ENCODE data around the gene IL32. TPM values are rescaled to one million over a fixed set of nuclear protein-coding genes. Genes with fewer than 3 reads are reported as not detected.
A peak's percentile ranks its signal among the peaks of the same experiment; 100 is the strongest.

IL32 gene
- total RNA-seq, 1 experiment from 2014 or later, result 4.7 TPM

DNA sequence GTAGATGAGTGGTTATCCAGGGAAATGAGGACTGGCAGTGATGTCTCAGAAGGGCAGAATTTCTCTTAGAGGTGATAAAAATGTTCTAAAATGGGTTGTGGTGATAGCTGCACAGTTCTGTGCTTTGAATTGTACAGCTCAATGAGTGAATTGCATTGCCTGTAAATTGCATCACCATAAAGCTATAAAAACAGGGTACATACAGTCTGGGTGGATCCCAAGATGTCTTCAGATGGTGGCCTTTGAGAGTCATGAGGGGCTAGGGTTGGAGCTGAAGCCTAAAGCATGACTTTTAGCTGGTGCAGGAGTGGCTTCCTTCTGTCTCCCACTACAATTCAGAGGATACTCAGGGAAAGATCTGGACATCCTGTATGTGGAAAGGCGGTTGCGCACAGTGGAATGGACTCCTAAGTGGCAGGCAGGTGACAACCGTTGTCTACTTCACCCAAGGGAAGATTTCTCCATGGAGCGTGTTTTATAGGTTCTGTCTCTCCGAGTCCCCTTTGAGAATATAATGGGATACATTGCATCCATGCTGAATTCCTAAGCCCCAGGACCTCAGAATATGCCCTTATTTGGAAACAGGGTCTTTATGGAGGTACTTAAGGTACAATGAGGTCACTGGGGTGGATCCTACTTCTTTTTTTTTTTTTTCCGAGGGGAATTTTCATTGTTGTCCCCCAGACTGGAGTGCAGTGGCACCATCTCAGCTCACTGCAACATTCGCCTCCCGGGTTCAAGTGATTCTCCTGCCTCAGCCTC lies 1.6 kb upstream of the IL32 start:
- Mint-ChIP-seq H3K4me3 (no peak overlapping the region), H3K27me3 (ENCODE audit: low read depth) (peaks cover 3% of the 10 kb centered on the region; the same call in 1 of the 2 replicates), H3K27ac (no peak overlapping the region), H3K36me3 (no peaks in the 10 kb centered on the region), H3K9me3 (no peaks in the 10 kb centered on the region), H3K4me1 (peaks cover 29% of the 10 kb centered on the region)
- TF ChIP-seq, protein P1, sequence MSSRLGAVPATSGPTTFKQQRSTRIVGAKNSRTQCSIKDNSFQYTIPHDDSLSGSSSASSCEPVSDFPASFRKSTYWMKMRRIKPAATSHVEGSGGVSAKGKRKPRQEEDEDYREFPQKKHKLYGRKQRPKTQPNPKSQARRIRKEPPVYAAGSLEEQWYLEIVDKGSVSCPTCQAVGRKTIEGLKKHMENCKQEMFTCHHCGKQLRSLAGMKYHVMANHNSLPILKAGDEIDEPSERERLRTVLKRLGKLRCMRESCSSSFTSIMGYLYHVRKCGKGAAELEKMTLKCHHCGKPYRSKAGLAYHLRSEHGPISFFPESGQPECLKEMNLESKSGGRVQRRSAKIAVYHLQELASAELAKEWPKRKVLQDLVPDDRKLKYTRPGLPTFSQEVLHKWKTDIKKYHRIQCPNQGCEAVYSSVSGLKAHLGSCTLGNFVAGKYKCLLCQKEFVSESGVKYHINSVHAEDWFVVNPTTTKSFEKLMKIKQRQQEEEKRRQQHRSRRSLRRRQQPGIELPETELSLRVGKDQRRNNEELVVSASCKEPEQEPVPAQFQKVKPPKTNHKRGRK (CRISPR knock-in tag; IDR thresholded peaks at IDR 0.05; ENCODE audit: borderline replicate concordance), result no peak
- TF ChIP-seq JUN (CRISPR knock-in tag; IDR thresholded peaks at IDR 0.05), result no peak
- TF ChIP-seq ZNF396 (CRISPR knock-in tag; IDR thresholded peaks at IDR 0.05; ENCODE audit: borderline replicate concordance), result no peak
- TF ChIP-seq, protein P2, sequence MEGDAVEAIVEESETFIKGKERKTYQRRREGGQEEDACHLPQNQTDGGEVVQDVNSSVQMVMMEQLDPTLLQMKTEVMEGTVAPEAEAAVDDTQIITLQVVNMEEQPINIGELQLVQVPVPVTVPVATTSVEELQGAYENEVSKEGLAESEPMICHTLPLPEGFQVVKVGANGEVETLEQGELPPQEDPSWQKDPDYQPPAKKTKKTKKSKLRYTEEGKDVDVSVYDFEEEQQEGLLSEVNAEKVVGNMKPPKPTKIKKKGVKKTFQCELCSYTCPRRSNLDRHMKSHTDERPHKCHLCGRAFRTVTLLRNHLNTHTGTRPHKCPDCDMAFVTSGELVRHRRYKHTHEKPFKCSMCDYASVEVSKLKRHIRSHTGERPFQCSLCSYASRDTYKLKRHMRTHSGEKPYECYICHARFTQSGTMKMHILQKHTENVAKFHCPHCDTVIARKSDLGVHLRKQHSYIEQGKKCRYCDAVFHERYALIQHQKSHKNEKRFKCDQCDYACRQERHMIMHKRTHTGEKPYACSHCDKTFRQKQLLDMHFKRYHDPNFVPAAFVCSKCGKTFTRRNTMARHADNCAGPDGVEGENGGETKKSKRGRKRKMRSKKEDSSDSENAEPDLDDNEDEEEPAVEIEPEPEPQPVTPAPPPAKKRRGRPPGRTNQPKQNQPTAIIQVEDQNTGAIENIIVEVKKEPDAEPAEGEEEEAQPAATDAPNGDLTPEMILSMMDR (IDR thresholded peaks at IDR 0.05), result no peak
- TF ChIP-seq, protein P3, sequence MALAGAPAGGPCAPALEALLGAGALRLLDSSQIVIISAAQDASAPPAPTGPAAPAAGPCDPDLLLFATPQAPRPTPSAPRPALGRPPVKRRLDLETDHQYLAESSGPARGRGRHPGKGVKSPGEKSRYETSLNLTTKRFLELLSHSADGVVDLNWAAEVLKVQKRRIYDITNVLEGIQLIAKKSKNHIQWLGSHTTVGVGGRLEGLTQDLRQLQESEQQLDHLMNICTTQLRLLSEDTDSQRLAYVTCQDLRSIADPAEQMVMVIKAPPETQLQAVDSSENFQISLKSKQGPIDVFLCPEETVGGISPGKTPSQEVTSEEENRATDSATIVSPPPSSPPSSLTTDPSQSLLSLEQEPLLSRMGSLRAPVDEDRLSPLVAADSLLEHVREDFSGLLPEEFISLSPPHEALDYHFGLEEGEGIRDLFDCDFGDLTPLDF (CRISPR knock-in tag; IDR thresholded peaks at IDR 0.05), result no peak
- no peak for TF ChIP-seq NFE2L1 (CRISPR knock-in tag; IDR thresholded peaks at IDR 0.05)
- TF ChIP-seq CREM (CRISPR knock-in tag; IDR thresholded peaks at IDR 0.05), result no peak
- TF ChIP-seq ZNF121 (CRISPR knock-in tag; IDR thresholded peaks at IDR 0.05), result no peak
- TF ChIP-seq ZNF138 (CRISPR knock-in tag; conservative IDR thresholded peaks at IDR 0.05), result no peak
- TF ChIP-seq, protein P4, sequence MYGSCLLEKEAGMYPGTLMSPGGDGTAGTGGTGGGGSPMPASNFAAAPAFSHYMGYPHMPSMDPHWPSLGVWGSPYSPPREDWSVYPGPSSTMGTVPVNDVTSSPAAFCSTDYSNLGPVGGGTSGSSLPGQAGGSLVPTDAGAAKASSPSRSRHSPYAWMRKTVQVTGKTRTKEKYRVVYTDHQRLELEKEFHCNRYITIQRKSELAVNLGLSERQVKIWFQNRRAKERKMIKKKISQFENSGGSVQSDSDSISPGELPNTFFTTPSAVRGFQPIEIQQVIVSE (CRISPR knock-in tag; IDR thresholded peaks at IDR 0.05; ENCODE audit: borderline replicate concordance), result no peak
- TF ChIP-seq, protein P5, sequence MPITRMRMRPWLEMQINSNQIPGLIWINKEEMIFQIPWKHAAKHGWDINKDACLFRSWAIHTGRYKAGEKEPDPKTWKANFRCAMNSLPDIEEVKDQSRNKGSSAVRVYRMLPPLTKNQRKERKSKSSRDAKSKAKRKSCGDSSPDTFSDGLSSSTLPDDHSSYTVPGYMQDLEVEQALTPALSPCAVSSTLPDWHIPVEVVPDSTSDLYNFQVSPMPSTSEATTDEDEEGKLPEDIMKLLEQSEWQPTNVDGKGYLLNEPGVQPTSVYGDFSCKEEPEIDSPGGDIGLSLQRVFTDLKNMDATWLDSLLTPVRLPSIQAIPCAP (CRISPR knock-in tag; IDR thresholded peaks at IDR 0.05), result no peak
- no peak for TF ChIP-seq RELA (CRISPR knock-in tag; IDR thresholded peaks at IDR 0.05; ENCODE audit: borderline replicate concordance)
- POLR2A ChIA-PET, result interaction anchor here (0.8 kb wide), 1 partner anchor 35 kb away, joined by 5 read pairs; the partner anchor contains the start of gene ZSCAN10
- ATAC-seq (no peak), DNase-seq (ENCODE audit: low spot score) (no peak)
- CTCF ChIA-PET, result interaction anchor here (0.5 to 1.7 kb wide), 5 partner anchors 22 to 94 kb away, joined by 3 to 15 read pairs (median 5); partner anchors contain the start of gene PAQR4

DNA sequence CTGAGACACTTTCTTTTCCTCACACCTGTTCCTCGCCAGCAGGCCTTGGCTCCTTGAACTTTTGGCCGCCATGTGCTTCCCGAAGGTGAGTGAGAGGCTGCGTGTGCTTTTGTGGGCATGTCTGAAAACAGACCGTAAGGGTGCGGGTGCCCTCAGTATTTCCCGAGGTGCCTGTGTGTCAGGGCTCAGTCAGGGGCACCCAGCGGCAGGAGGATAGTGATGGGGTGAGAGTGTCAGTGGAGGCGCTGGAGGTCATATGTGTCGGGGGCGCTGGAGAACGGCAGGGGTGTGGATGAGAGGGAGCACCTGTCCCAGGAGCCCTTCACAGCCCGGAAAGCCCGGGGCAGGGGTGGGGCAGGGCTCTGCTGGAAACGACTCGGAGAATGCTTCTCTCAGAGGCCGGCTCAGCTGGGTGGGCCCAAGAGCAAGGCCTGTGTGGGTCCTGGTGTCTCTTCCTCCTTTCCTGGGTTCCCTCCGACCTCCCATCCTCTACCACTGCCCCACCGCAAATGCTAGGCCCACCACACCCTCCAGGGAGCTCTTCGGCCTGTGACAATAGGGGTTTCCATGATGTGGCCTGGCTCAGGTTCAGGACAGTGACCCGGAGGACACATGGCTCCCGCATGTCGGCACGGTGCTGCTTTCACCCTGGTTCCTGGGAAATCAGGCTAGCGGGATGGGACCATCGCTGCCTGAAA lies 451 bp downstream of the IL32 start:
- Mint-ChIP-seq H3K36me3 (no peaks in the 10 kb centered on the region), H3K27ac (peak overlapping the region; percentile 88; the same call in 1 of the 2 replicates), H3K27me3 (ENCODE audit: low read depth) (no peaks in the 10 kb centered on the region), H3K4me3 (no peak overlapping the region), H3K9me3 (no peaks in the 10 kb centered on the region), H3K4me1 (peaks cover 22% of the 10 kb centered on the region)
- CTCF ChIA-PET, result interaction anchor here (0.8 to 1.1 kb wide), 2 partner anchors 34 to 64 kb away, joined by 3 read pairs; no protein-coding TSS in a partner anchor
- ATAC-seq (no peak), DNase-seq (ENCODE audit: low spot score) (no peak)
- POLR2A ChIA-PET, result no interaction called here
- TF ChIP-seq ESRRA (CRISPR knock-in tag; IDR thresholded peaks at IDR 0.05; ENCODE audit: borderline replicate concordance) (no peak), SOX15 (CRISPR knock-in tag; IDR thresholded peaks at IDR 0.05) (no peak), SP1 (CRISPR knock-in tag; conservative IDR thresholded peaks at IDR 0.05) (no peak), SMAD4 (CRISPR knock-in tag; IDR thresholded peaks at IDR 0.05) (no peak), CREM (CRISPR knock-in tag; IDR thresholded peaks at IDR 0.05) (no peak), KAT7 (CRISPR knock-in tag; IDR thresholded peaks at IDR 0.05; ENCODE audit: borderline replicate concordance) (no peak), TEAD1 (CRISPR knock-in tag; IDR thresholded peaks at IDR 0.05) (no peak), TCF7 (CRISPR knock-in tag; IDR thresholded peaks at IDR 0.05; ENCODE audit: low read depth) (no peak)
- TF ChIP-seq, protein P6, sequence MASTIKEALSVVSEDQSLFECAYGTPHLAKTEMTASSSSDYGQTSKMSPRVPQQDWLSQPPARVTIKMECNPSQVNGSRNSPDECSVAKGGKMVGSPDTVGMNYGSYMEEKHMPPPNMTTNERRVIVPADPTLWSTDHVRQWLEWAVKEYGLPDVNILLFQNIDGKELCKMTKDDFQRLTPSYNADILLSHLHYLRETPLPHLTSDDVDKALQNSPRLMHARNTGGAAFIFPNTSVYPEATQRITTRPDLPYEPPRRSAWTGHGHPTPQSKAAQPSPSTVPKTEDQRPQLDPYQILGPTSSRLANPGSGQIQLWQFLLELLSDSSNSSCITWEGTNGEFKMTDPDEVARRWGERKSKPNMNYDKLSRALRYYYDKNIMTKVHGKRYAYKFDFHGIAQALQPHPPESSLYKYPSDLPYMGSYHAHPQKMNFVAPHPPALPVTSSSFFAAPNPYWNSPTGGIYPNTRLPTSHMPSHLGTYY (CRISPR knock-in tag; IDR thresholded peaks at IDR 0.05), result no peak
- TF ChIP-seq, protein P7, sequence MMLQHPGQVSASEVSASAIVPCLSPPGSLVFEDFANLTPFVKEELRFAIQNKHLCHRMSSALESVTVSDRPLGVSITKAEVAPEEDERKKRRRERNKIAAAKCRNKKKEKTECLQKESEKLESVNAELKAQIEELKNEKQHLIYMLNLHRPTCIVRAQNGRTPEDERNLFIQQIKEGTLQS (CRISPR knock-in tag; conservative IDR thresholded peaks at IDR 0.05), result no peak
- TF ChIP-seq, protein P8, sequence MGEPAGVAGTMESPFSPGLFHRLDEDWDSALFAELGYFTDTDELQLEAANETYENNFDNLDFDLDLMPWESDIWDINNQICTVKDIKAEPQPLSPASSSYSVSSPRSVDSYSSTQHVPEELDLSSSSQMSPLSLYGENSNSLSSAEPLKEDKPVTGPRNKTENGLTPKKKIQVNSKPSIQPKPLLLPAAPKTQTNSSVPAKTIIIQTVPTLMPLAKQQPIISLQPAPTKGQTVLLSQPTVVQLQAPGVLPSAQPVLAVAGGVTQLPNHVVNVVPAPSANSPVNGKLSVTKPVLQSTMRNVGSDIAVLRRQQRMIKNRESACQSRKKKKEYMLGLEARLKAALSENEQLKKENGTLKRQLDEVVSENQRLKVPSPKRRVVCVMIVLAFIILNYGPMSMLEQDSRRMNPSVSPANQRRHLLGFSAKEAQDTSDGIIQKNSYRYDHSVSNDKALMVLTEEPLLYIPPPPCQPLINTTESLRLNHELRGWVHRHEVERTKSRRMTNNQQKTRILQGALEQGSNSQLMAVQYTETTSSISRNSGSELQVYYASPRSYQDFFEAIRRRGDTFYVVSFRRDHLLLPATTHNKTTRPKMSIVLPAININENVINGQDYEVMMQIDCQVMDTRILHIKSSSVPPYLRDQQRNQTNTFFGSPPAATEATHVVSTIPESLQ (CRISPR knock-in tag; IDR thresholded peaks at IDR 0.05), result no peak
- TF ChIP-seq, protein P3 (CRISPR knock-in tag; IDR thresholded peaks at IDR 0.05), result no peak

All from WTC11 (cell line).